Right atrium auricular region (tissue), 2 donors: ENCODE data around the gene ZBTB16. TPM values are rescaled to one million over a fixed set of nuclear protein-coding genes. Genes with fewer than 3 reads are reported as not detected.

ENCODE experiments used
- DNase-seq: peaks from one replicate; pipeline ENCODE4 v3.0.0-alpha.2; 2019; ENCODE audit warnings: low spot score
- H3K27ac ChIP-seq, 2 donors: fragments of 200-600 bp; sonication (generic); 1 replicate in 1 of 2; 2 replicates in 1 of 2; pipeline ENCODE4 v1.5.1; 2016 to 2019
- H3K27me3 ChIP-seq, 2 donors: fragments of 200-600 bp; sonication (generic); one replicate each; pipeline versions ENCODE4 v1.5.1 to v1.6.0; 2017 to 2019
- H3K36me3 ChIP-seq: fragments of 200-600 bp; sonication (generic); one replicate; pipeline ENCODE4 v1.5.1; 2016
- H3K4me1 ChIP-seq, 2 donors: fragments of 200-600 bp; sonication (generic); one replicate each; pipeline versions ENCODE4 v1.5.1 to v1.6.0; 2017 to 2019
- H3K4me3 ChIP-seq, 2 donors: fragments of 200-600 bp; sonication (generic); 1 replicate in 1 of 2; 2 replicates in 1 of 2; pipeline ENCODE4 v1.5.1; 2017 to 2019; ENCODE audit warnings: mild to moderate bottlenecking in 1 of 2, moderate library complexity in 1 of 2
- H3K9me3 ChIP-seq, 2 donors: fragments of 200-600 bp; sonication (generic); one replicate each; pipeline ENCODE4 v1.5.1; 2019
- total RNA-seq, 2 donors: library from RNA; depleted of rRNA; stranded (reverse); fragments of >200 nt; gene quantifications; one replicate each; pipeline ENCODE4 v1.1.0, GENCODE V29; 2016
- TF ChIP-seq, protein P1 (sequence below), 2 donors: fragments of 200-600 bp; sonication (generic); IDR thresholded peaks; one replicate each; pipeline ENCODE4 v1.5.1; 2019; ENCODE audit warnings: antibody characterized with exemption in 2 of 2

The ZBTB16 gene
- total RNA-seq, 2 donors from 2014 or later, result 65.5 to 101 TPM

DNA sequence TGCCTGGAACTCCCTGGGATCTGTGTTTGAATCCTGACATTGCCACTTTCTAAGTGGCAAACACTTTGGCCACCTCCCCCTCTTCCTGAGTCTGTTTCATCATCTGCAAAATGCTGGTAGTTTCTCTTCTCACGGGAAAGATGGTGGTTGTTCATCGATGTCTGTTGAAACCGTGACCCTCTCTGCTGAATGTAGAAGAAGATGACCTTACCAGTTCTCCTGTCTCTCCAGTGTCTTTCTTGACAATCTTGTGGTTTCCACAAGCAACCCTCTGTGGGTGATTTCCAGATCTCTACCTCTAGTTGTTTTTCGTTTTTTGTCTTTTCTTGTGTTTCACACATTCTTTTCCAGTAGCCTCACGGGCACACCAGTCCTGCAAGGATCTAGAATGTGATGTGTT, 27.5 kb downstream of the ZBTB16 start:
- Histone ChIP-seq H3K27me3 (no peaks in the 10 kb centered on the region), H3K27ac (peak overlapping the region; percentile 88 to 93), H3K36me3 (peaks cover 74% of the 10 kb centered on the region), H3K9me3 (no peaks in the 10 kb centered on the region), H3K4me3 (no peak overlapping the region), H3K4me1 (peaks cover 0 to 100% of the 10 kb centered on the region in 2 donors)
- DNase-seq, result no peak
- TF ChIP-seq, protein P1, sequence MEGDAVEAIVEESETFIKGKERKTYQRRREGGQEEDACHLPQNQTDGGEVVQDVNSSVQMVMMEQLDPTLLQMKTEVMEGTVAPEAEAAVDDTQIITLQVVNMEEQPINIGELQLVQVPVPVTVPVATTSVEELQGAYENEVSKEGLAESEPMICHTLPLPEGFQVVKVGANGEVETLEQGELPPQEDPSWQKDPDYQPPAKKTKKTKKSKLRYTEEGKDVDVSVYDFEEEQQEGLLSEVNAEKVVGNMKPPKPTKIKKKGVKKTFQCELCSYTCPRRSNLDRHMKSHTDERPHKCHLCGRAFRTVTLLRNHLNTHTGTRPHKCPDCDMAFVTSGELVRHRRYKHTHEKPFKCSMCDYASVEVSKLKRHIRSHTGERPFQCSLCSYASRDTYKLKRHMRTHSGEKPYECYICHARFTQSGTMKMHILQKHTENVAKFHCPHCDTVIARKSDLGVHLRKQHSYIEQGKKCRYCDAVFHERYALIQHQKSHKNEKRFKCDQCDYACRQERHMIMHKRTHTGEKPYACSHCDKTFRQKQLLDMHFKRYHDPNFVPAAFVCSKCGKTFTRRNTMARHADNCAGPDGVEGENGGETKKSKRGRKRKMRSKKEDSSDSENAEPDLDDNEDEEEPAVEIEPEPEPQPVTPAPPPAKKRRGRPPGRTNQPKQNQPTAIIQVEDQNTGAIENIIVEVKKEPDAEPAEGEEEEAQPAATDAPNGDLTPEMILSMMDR (IDR thresholded peaks at IDR 0.05), result no peak

DNA sequence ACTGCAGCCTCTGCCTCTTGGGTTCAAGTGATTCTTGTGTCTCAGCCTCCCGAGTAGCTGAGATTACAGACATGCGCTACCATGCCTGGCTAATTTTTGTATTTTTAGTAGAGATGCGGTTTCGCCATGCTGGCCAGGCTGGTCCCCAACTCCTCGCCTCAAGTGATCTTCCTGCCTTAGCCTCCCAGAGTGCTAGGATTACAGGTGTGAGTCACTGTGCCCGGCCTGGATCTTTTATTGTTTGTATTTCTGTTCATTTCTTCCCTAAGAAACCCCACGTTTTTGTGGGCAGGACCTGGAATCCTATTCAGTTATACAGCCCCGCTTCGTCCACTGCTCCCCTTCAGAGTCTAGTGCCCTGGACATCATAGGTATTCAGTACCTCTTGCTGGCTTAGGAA, 28.7 kb downstream of the ZBTB16 start:
- H3K36me3 ChIP-seq, result peaks cover 70% of the 10 kb centered on the region
- peaks cover 0 to 100% of the 10 kb centered on the region in 2 donors for H3K4me1 ChIP-seq
- TF ChIP-seq, protein P1 (IDR thresholded peaks at IDR 0.05), result no peak
- no peak for DNase-seq
- no peaks in the 10 kb centered on the region for H3K9me3 ChIP-seq
- no peak overlapping the region for H3K4me3 ChIP-seq
- H3K27me3 ChIP-seq, result no peaks in the 10 kb centered on the region
- H3K27ac ChIP-seq, result peak overlapping the region; percentile 54 to 56

DNA sequence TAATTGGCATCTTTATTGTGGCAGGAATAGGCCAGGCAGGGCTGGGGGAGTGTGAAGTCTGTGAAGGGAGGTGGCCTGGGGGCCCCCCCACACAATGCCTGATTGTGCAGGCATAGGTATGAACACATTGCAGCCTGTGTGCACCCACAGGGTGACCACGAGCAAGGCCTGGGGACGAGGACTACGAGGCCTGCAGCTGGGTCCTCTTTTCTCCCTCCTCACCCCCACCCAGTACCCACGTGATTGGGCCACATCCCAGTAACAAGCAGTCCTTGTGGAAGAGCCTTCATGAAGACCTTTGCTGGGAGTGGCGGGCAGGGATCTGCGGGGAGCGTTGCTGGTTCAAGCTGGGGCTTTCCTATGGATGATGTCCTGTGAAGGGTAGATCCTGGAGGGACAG, 29.3 kb downstream of the ZBTB16 start:
- no peaks in the 10 kb centered on the region for H3K9me3 ChIP-seq
- no peaks in the 10 kb centered on the region for H3K27me3 ChIP-seq
- peaks cover 0 to 100% of the 10 kb centered on the region in 2 donors for H3K4me1 ChIP-seq
- H3K4me3 ChIP-seq, result no peak overlapping the region
- TF ChIP-seq, protein P1 (IDR thresholded peaks at IDR 0.05), result no peak
- peaks cover 68% of the 10 kb centered on the region for H3K36me3 ChIP-seq
- H3K27ac ChIP-seq, result peak overlapping the region; percentile 54 to 56
- DNase-seq, result no peak

DNA sequence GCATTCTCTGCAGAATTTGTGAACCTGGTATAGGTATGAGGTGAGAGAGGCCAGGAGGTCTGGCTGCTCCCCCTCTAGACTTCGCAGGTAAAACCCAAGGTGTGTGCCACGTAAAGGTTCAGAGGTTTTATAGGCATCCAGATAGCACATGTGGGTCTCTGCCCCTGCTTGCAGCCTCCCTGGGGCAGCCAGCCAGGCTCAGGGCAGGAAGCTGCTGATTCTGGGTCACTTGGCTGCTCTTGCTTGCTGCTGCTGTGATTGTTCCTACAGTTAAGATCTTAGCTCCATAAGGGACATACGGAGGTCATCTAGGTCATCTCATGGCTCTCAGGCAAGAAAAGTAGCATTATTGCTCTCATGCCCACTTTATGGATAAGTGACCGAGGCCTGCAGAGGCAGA, 30.2 kb downstream of the ZBTB16 start:
- Histone ChIP-seq H3K4me1 (peaks cover 0 to 98% of the 10 kb centered on the region in 2 donors), H3K27ac (peak overlapping the region; percentile 54 to 56), H3K27me3 (no peaks in the 10 kb centered on the region), H3K4me3 (no peak overlapping the region), H3K9me3 (no peaks in the 10 kb centered on the region), H3K36me3 (peaks cover 66% of the 10 kb centered on the region)
- TF ChIP-seq, protein P1 (IDR thresholded peaks at IDR 0.05), result no peak
- no peak for DNase-seq

DNA sequence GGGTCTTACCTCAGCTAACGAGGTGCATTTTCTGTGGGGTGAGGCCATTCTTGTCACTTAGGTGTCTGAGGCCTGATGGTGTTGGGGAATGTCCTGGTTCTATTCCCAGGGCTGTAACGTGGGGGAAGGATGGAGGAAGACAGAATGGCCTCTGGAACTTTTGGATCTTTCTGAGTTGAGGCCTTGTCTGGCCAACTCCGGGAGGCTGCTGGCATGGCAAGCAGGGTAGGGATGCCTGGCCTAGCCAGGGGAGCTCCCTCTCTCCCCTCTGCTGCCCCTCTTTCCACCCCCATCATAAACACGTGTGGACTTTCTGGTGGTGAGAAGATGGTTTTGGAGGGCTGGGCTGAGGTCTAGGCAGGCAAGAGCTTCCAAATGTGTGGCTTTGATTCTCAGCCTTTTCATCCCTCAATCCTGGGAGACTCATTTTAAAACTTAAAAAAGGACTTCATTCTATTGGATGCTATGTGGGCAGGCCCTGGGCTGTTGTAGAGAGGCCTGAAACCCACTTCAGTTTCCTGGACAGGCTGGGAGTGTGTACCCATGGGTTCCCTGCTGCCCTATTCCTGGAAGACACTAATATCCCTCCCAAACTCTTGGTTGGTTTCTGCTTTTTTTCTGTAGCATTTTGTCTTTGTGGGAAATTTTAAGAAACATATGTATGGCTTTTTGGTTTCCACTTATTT, 30.9 kb downstream of the ZBTB16 start:
- Histone ChIP-seq H3K27me3 (no peaks in the 10 kb centered on the region), H3K27ac (peak overlapping the region; percentile 54 to 56), H3K9me3 (no peaks in the 10 kb centered on the region), H3K4me1 (peaks cover 0 to 96% of the 10 kb centered on the region in 2 donors), H3K4me3 (no peak overlapping the region), H3K36me3 (peaks cover 63% of the 10 kb centered on the region)
- DNase-seq, result no peak
- TF ChIP-seq, protein P1 (IDR thresholded peaks at IDR 0.05), result no peak

DNA sequence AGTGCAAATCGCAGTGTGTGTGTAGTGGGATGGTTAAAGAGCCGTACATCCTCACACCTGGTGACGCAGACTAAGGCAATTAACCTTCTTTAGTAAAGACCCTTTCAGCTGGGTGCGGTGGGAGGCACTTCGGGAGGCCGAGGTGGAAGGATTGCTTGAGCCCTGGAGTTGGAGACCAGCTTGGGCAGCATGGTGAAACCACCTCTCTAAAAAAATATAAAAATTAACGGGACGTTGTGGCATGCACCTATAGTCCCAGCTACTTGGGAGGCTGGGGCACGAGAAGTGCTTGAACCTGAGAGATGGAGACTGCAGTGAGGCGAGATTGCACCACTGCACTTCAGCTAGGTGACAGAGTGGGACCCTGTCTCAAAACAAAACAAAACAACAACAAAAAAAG, 31.5 kb downstream of the ZBTB16 start:
- H3K27me3 ChIP-seq, result no peaks in the 10 kb centered on the region
- H3K9me3 ChIP-seq, result no peaks in the 10 kb centered on the region
- peaks cover 57% of the 10 kb centered on the region for H3K36me3 ChIP-seq
- TF ChIP-seq, protein P1 (IDR thresholded peaks at IDR 0.05), result no peak
- peak overlapping the region in 1 of 2 donors; percentile 1 for H3K4me3 ChIP-seq
- peak overlapping the region; percentile 56 to 62 for H3K27ac ChIP-seq
- peaks cover 0 to 96% of the 10 kb centered on the region in 2 donors for H3K4me1 ChIP-seq
- DNase-seq, result no peak
